ENCODE results near the gene SORCS2. TPM values are rescaled to one million over a fixed set of nuclear protein-coding genes. Genes with fewer than 3 reads are reported as not detected.

The SORCS2 gene
- total RNA-seq, 2 donors from 2014 or later, result 0.54 to 0.74 TPM

- no peak overlapping the region for H3K27ac ChIP-seq
- H3K9me3 ChIP-seq, result no peaks in the 10 kb centered on the region
- H3K4me1 ChIP-seq, result no peaks in the 10 kb centered on the region
- no peaks in the 10 kb centered on the region for H3K36me3 ChIP-seq
- peak; percentile 6 for DNase-seq
- no peaks in the 10 kb centered on the region for H3K27me3 ChIP-seq
- intact Hi-C loops (cut with DNase I), result no loop called here
- H3K9ac ChIP-seq (ENCODE audit: low read depth in 2 of 2, low read length in 2 of 2), result no peak overlapping the region
- TF ChIP-seq CTCF (IDR thresholded peaks at IDR 0.05), result no peak
- H3K4me3 ChIP-seq, result no peak overlapping the region
Measured at GRCh38 chr4:7157666-7158065, 34.7 kb upstream of the SORCS2 start.

GRCh38 chr4:7158081-7158750, 34.1 kb upstream of the SORCS2 start:
- Histone ChIP-seq H3K4me1 (no peaks in the 10 kb centered on the region), H3K4me3 (no peak overlapping the region), H3K27me3 (no peaks in the 10 kb centered on the region), H3K9me3 (no peaks in the 10 kb centered on the region), H3K9ac (ENCODE audit: low read depth in 2 of 2, low read length in 2 of 2) (no peak overlapping the region), H3K36me3 (no peaks in the 10 kb centered on the region), H3K27ac (no peak overlapping the region)
- peak; percentile 14 for DNase-seq
- TF ChIP-seq CTCF (IDR thresholded peaks at IDR 0.05), result no peak
- intact Hi-C loops (cut with DNase I), result no loop called here

GRCh38 chr4:7158991-7159390, 33.3 kb upstream of the SORCS2 start:
- H3K27ac ChIP-seq, result no peak overlapping the region
- no peaks in the 10 kb centered on the region for H3K9me3 ChIP-seq
- TF ChIP-seq CTCF (IDR thresholded peaks at IDR 0.05), result no peak
- H3K4me3 ChIP-seq, result no peak overlapping the region
- intact Hi-C loops (cut with DNase I), result no loop called here
- H3K9ac ChIP-seq (ENCODE audit: low read depth in 2 of 2, low read length in 2 of 2), result no peak overlapping the region
- H3K27me3 ChIP-seq, result no peaks in the 10 kb centered on the region
- DNase-seq, result peak; percentile 15
- no peaks in the 10 kb centered on the region for H3K4me1 ChIP-seq
- no peaks in the 10 kb centered on the region for H3K36me3 ChIP-seq

GRCh38 chr4:7159923-7160322, 32.4 kb upstream of the SORCS2 start:
- DNase-seq, result peak; percentile 41
- no peaks in the 10 kb centered on the region for H3K9me3 ChIP-seq
- no peak overlapping the region for H3K4me3 ChIP-seq
- intact Hi-C loops (cut with DNase I), result no loop called here
- no peak overlapping the region for H3K27ac ChIP-seq
- TF ChIP-seq CTCF (IDR thresholded peaks at IDR 0.05), result no peak
- no peak overlapping the region for H3K9ac ChIP-seq (ENCODE audit: low read depth in 2 of 2, low read length in 2 of 2)
- H3K4me1 ChIP-seq, result no peaks in the 10 kb centered on the region
- H3K27me3 ChIP-seq, result no peaks in the 10 kb centered on the region
- H3K36me3 ChIP-seq, result no peaks in the 10 kb centered on the region

- H3K4me3 ChIP-seq, result no peak overlapping the region
Measured at GRCh38 chr4:7160439-7160838, 31.9 kb upstream of the SORCS2 start.

More at GRCh38 chr4:7160439-7160838, 31.9 kb upstream of the SORCS2 start:
- Histone ChIP-seq H3K36me3 (no peaks in the 10 kb centered on the region), H3K4me1 (no peaks in the 10 kb centered on the region), H3K27me3 (no peaks in the 10 kb centered on the region), H3K9me3 (no peaks in the 10 kb centered on the region), H3K27ac (no peak overlapping the region), H3K9ac (ENCODE audit: low read depth in 2 of 2, low read length in 2 of 2) (no peak overlapping the region)
- peak; percentile 18 for DNase-seq
- no peak for TF ChIP-seq CTCF (IDR thresholded peaks at IDR 0.05)
- intact Hi-C loops (cut with DNase I), result no loop called here
